GM12878 (cell line): ENCODE results near the gene FABP7. TPM values are rescaled to one million over a fixed set of nuclear protein-coding genes. Genes with fewer than 3 reads are reported as not detected.

ENCODE experiments used
- ATAC-seq: fragments of 200-7000 bp; cut with Tn5 transposase; 3 replicates; pipeline ENCODE4 v1.9.1; 2020; ENCODE audit warnings: mild to moderate bottlenecking, moderate library complexity
- BruUV-seq: library from RNA; stranded (reverse); fragments of 400-500 nt; replicated peaks from 2 replicates; lab custom pipeline; 2021; lab: Mats Ljungman, UMichigan
- CTCF ChIA-PET: fragments of 300-600 bp; sonication (Branson Sonifier 250); formaldehyde crosslinking; extraction: SDS; loops from one replicate; lab custom pipeline; 2021; ENCODE audit warnings: inconsistent platforms; lab: Yijun Ruan, JAX
- POLR2A ChIA-PET: fragments of 350-600 bp; formaldehyde crosslinking; extraction: SDS; loops from one replicate; lab custom pipeline; 2021; ENCODE audit warnings: inconsistent platforms; lab: Charles Lee
- RAD21 ChIA-PET: fragments of 300-600 bp; sonication (Branson Sonifier 250); formaldehyde crosslinking; loops from one replicate; lab custom pipeline; 2023; ENCODE audit warnings: antibody characterized with exemption; ENCODE audit not compliant: unreplicated experiment; lab: Charles Lee
- SMC1A ChIA-PET: fragments of 300-600 bp; sonication (Branson Sonifier 250); formaldehyde crosslinking; loops from one replicate; lab custom pipeline; 2023; ENCODE audit not compliant: unreplicated experiment, uncharacterized antibody; lab: Charles Lee
- DNase-seq: peaks from one replicate; pipeline ENCODE4 v3.0.0-alpha.2; 2011; ENCODE audit warnings: low read depth, low spot score
- FAIRE-seq: peaks from 3 replicates; lab custom pipeline; 2011; peaks lifted over from hg19 to GRCh38; lab: Jason Lieb, UNC
- H2AFZ ChIP-seq: 2 replicates; pipeline ENCODE4 v1.6.0; 2011; ENCODE audit warnings: low read depth, low read length, control low read depth; ENCODE audit not compliant: control insufficient read depth
- H3K27ac ChIP-seq: 2 replicates; pipeline ENCODE4 v1.5.1; 2011; ENCODE audit warnings: control low read depth; ENCODE audit not compliant: control insufficient read depth, insufficient read depth
- H3K27me3 ChIP-seq, 2 experiments: replicated peaks in 1 of 2; 2 replicates each; pipeline versions ENCODE4 v1.6.0 to v1.6.1; 2011; ENCODE audit warnings: low read length in 1 of 2; ENCODE audit not compliant: control insufficient read depth in 2 of 2, insufficient read depth in 2 of 2
- H3K36me3 ChIP-seq, 2 experiments: 2 replicates each; pipeline ENCODE4 v1.5.1; 2011; ENCODE audit warnings: low read length in 1 of 2; ENCODE audit not compliant: control insufficient read depth in 2 of 2, insufficient read depth in 2 of 2
- H3K4me1 ChIP-seq: 2 replicates; pipeline ENCODE4 v1.6.1; 2011; ENCODE audit warnings: mild to moderate bottlenecking, low read length, moderate library complexity, mixed read lengths; ENCODE audit not compliant: control insufficient read depth, insufficient read depth
- H3K4me2 ChIP-seq: 2 replicates; pipeline ENCODE4 v1.6.0; 2011; ENCODE audit warnings: control low read depth; ENCODE audit not compliant: control insufficient read depth, insufficient read depth
- H3K4me3 ChIP-seq: fragments of 200-600 bp; sonication (generic); 2 replicates; pipeline ENCODE4 v1.5.1; 2016
- H3K79me2 ChIP-seq: 2 replicates; pipeline ENCODE4 v1.6.0; 2011; ENCODE audit warnings: low read length; ENCODE audit not compliant: control insufficient read depth, insufficient read depth
- H3K9ac ChIP-seq: 2 replicates; pipeline ENCODE4 v1.8.0; 2011; ENCODE audit warnings: low read length, control low read depth, mixed read lengths; ENCODE audit not compliant: control insufficient read depth, insufficient read depth
- H3K9me3 ChIP-seq: replicated peaks from 3 replicates; pipeline ENCODE4 v1.5.1; 2011; ENCODE audit warnings: mild to moderate bottlenecking, low read length; ENCODE audit not compliant: control insufficient read depth, insufficient read depth
- H4K20me1 ChIP-seq: 2 replicates; pipeline ENCODE4 v1.6.0; 2011; ENCODE audit not compliant: control insufficient read depth, insufficient read depth
- BACH1 ChIP-seq: fragments of 450-650 bp; IDR thresholded peaks from 2 replicates; pipeline ENCODE4 v1.6.1; 2017; ENCODE audit warnings: mild to moderate bottlenecking, borderline replicate concordance
- CEBPZ ChIP-seq: fragments of 150-350 bp; IDR thresholded peaks from 2 replicates; pipeline ENCODE4 v1.6.1; 2016; ENCODE audit warnings: low read depth, low read length
- DPF2 ChIP-seq: fragments of 450-650 bp; IDR thresholded peaks from 2 replicates; pipeline ENCODE4 v1.6.1; 2017; ENCODE audit warnings: mild to moderate bottlenecking
- MTA2 ChIP-seq: fragments of 450-650 bp; IDR thresholded peaks from 2 replicates; pipeline ENCODE4 v1.6.1; 2016; ENCODE audit warnings: low read depth, mild to moderate bottlenecking, moderate library complexity
- SREBF2 ChIP-seq: IDR thresholded peaks from 2 replicates; pipeline ENCODE4 v1.6.1; 2012; ENCODE audit warnings: mild to moderate bottlenecking, low read length
- SUZ12 ChIP-seq: fragments of 200-600 bp; sonication (generic); IDR thresholded peaks from one replicate; pipeline ENCODE4 v1.6.1; 2018; ENCODE audit warnings: antibody characterized with exemption, mild to moderate bottlenecking; ENCODE audit not compliant: unreplicated experiment
- ZNF217 ChIP-seq: fragments of 450-650 bp; IDR thresholded peaks from 2 replicates; pipeline ENCODE4 v1.6.1; 2017; ENCODE audit warnings: antibody characterized with exemption, mild to moderate bottlenecking
- WGBS: methylation state at CpG from one replicate; pipeline ENCODE4 v1.1.6; 2016; ENCODE audit warnings: low lambda C conversion rate; ENCODE audit not compliant: insufficient replicate concordance, insufficient coverage; ENCODE audit errors: missing lambda C conversion rate; 5-methylcytosine and 5-hydroxymethylcytosine counted together
- in situ Hi-C: fragments of 300-500 bp; cut with MboI; formaldehyde crosslinking; loops from 9 replicates; pipeline ENCODE4 v1.14.3; 2018; ENCODE audit warnings: mixed read lengths
- intact Hi-C: fragments of 100-400 bp; cut with micrococcal nuclease; formaldehyde crosslinking; loops from one replicate; pipeline ENCODE4 v1.14.2; 2022; ENCODE audit not compliant: unreplicated experiment
- polyA plus RNA-seq, 11 experiments: library from polyadenylated mRNA; depleted of rRNA in 4 of 11; unstranded in 6 of 11; stranded (reverse) in 5 of 11; fragments of >200 nt; fragmentation: Nextera tagmentation in 4 of 11; fragmentation: Illumina TruSeq in 1 of 11; extraction: Ambion mirVana in 4 of 11; extraction: Trizol in 1 of 11; gene quantifications; 1 replicate in 1 of 11; 2 replicates in 10 of 11; pipeline versions ENCODE4 v1.2.1 to v1.2.3, GENCODE V29; 2011 to 2016; ENCODE audit warnings: inconsistent platforms in 2 of 11, missing spikeins in 2 of 11, low read depth in 1 of 11
- total RNA-seq, 4 experiments: library from RNA; depleted of rRNA in 3 of 4; stranded (reverse); fragments of >200 nt in 3 of 4; fragmentation: Illumina TruSeq in 1 of 4; extraction: Trizol in 1 of 4; gene quantifications; 2 replicates each; pipeline versions ENCODE4 v1.2.1 to v1.2.3, GENCODE V29; 2013 to 2021

Gene FABP7
- total and polyA plus RNA-seq, 10 of the 15 experiments (the other 5 are each of a cell fraction or from before 2014, with no cell fraction given): not detected

GRCh38 chr6:122810189-122810588 lies 30.7 kb downstream of the FABP7 start:
- 12% methylated on average over 1 of the region's 1 CpG for WGBS
- no TSS peak for BruUV-seq
- intact Hi-C loops (no loop called here), in situ Hi-C loops (no loop called here)
- H3K4me1 ChIP-seq: no peaks in the 10 kb centered on the region
- ChIA-PET RAD21 (interaction anchor here (1.1 kb wide), 1 partner anchor 11 kb away, joined by 3 read pairs; no protein-coding TSS in a partner anchor), POLR2A (no interaction called here), SMC1A (interaction anchor here (1.2 to 1.7 kb wide), 4 partner anchors 11 to 29 kb away, joined by 4 to 6 read pairs (median 4); partner anchors contain the start of gene SMPDL3A), CTCF (interaction anchor here (0.7 to 2.2 kb wide), 6 partner anchors 9 to 66 kb away, joined by 4 to 15 read pairs (median 5); no protein-coding TSS in a partner anchor)
- H3K4me3 ChIP-seq: no peak overlapping the region
- no peak overlapping the region for H3K9ac ChIP-seq
- no peak overlapping the region for H3K27ac ChIP-seq
- no peak overlapping the region for H3K4me2 ChIP-seq
- H3K36me3 ChIP-seq: no peaks in the 10 kb centered on the region
- no peaks in the 10 kb centered on the region for H3K9me3 ChIP-seq
- FAIRE-seq (no peak), DNase-seq (no peak), ATAC-seq (no peak)
- no peaks in the 10 kb centered on the region for H3K79me2 ChIP-seq
- H4K20me1 ChIP-seq: no peaks in the 10 kb centered on the region
- no peaks in the 10 kb centered on the region for H3K27me3 ChIP-seq
- TF ChIP-seq MTA2 (no peak), DPF2 (no peak), SREBF2 (no peak), SUZ12 (no peak), CEBPZ (no peak), ZNF217 (no peak), BACH1 (no peak)
- no peak overlapping the region for H2AFZ ChIP-seq
